Progenitor cell of endocrine pancreas (in vitro differentiated cells): Measurements from ENCODE around the gene LRRIQ3. TPM values are rescaled to one million over a fixed set of nuclear protein-coding genes. Genes with fewer than 3 reads are reported as not detected.
"Not testable (repeated sequence)": the region's sequence is repeated elsewhere in the genome, so short reads cannot be mapped to it uniquely, and the experiment has no call there.

Experiments
- DNase-seq: peaks from one replicate; pipeline ENCODE4 v3.0.0; 2021; ENCODE audit warnings: low spot score; ENCODE audit not compliant: unreplicated experiment
- H3K27ac Mint-ChIP-seq: 2 replicates; pipeline ENCODE4 v1.8.0; 2021; ENCODE audit warnings: mild to moderate bottlenecking, moderate library complexity, mixed read lengths
- H3K27me3 Mint-ChIP-seq: 2 replicates; pipeline ENCODE4 v1.8.0; 2021; ENCODE audit warnings: mixed read lengths
- H3K36me3 Mint-ChIP-seq: 2 replicates; pipeline ENCODE4 v1.8.0; 2022; ENCODE audit warnings: mixed read lengths; ENCODE audit not compliant: insufficient read depth
- H3K4me1 Mint-ChIP-seq: 2 replicates; pipeline ENCODE4 v1.8.0; 2021; ENCODE audit warnings: low read depth, mixed read lengths
- H3K4me3 Mint-ChIP-seq: 2 replicates; pipeline ENCODE4 v1.8.0; 2021; ENCODE audit warnings: low read depth, mild to moderate bottlenecking, moderate library complexity, mixed read lengths
- H3K9me3 Mint-ChIP-seq: 2 replicates; pipeline ENCODE4 v1.8.0; 2021; ENCODE audit warnings: low read depth, mixed read lengths
- total RNA-seq: library from RNA; stranded (reverse); gene quantifications from 2 replicates; pipeline ENCODE4 v1.2.1, GENCODE V29; 2021
- TF ChIP-seq, protein P1 (sequence below): fragments of 200-600 bp; sonication (generic); IDR thresholded peaks from one replicate; pipeline ENCODE4 v1.5.0; 2021; ENCODE audit warnings: antibody characterized with exemption, mild to moderate bottlenecking; ENCODE audit not compliant: unreplicated experiment

LRRIQ3 gene
- total RNA-seq, 1 donor from 2014 or later, result 1.4 TPM

DNA sequence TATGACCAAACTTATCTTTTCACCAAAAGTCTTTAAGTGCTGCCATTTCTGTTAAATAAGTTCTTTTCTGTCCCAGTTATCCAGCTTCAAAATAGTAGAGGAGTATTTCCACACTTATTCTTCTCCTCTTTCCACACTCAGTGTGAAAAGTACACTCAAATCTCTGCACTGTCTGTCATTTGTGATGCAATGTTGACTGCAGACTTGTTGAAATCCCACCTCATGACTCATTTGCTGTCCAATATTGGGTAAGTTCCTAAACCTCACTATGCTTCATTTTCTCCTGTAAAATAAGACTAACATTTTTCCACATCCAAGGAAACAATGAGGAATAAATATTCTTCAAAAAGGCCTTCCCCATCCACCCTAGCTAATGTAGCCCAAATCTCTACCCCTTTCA lies 17.5 kb downstream of the LRRIQ3 start:
- DNase-seq, result no peak
- no peaks in the 10 kb centered on the region for H3K9me3 Mint-ChIP-seq
- TF ChIP-seq, protein P1, sequence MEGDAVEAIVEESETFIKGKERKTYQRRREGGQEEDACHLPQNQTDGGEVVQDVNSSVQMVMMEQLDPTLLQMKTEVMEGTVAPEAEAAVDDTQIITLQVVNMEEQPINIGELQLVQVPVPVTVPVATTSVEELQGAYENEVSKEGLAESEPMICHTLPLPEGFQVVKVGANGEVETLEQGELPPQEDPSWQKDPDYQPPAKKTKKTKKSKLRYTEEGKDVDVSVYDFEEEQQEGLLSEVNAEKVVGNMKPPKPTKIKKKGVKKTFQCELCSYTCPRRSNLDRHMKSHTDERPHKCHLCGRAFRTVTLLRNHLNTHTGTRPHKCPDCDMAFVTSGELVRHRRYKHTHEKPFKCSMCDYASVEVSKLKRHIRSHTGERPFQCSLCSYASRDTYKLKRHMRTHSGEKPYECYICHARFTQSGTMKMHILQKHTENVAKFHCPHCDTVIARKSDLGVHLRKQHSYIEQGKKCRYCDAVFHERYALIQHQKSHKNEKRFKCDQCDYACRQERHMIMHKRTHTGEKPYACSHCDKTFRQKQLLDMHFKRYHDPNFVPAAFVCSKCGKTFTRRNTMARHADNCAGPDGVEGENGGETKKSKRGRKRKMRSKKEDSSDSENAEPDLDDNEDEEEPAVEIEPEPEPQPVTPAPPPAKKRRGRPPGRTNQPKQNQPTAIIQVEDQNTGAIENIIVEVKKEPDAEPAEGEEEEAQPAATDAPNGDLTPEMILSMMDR, result no peak
- no peak overlapping the region for H3K4me3 Mint-ChIP-seq
- peak overlapping the region; percentile 14 for H3K27ac Mint-ChIP-seq
- H3K36me3 Mint-ChIP-seq, result no peaks in the 10 kb centered on the region
- H3K27me3 Mint-ChIP-seq, result no peaks in the 10 kb centered on the region
- peaks cover 9% of the 10 kb centered on the region for H3K4me1 Mint-ChIP-seq

DNA sequence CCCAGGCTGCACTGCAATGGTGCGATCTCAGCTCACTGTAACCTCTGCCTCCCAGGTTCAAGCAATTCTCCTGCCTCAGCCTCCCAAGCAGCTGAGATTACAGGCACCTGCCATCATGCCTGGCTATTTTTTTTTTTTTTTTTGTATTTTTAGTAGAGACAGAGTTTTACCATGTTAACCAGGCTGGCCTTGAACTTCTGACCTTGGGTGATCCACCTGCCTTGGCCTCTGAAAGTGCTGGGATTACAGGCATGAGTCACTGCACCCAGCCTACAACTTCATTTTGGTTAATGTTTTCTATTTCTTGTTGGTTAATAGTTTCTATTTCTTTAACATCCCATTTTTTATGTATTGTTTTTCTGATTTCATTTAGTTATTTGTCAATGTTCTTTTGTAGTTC lies 23.6 kb downstream of the LRRIQ3 start:
- not testable (repeated sequence) for H3K27me3 Mint-ChIP-seq, H3K36me3 Mint-ChIP-seq, DNase-seq, H3K27ac Mint-ChIP-seq, H3K4me1 Mint-ChIP-seq, H3K4me3 Mint-ChIP-seq, H3K9me3 Mint-ChIP-seq

DNA sequence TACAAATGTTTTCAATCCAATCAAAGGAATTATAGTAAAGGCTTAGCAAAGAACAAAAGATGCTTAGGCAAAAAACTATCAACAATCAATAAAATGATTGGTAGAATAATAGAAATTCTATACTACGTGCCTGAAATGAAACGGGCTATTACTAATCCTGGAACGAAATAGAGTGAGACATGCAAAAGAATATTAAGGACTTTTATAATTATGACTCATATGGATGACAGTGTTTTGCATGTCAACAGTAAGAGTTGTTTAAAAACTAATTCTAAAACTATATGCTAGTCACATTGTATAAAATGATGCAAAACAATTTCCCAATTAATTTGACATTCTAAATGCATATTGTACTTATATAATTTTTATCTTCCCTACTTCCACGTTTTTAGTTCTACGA lies 35.6 kb downstream of the LRRIQ3 start:
- TF ChIP-seq, protein P1, result no peak
- Mint-ChIP-seq H3K4me3 (no peak overlapping the region), H3K9me3 (no peaks in the 10 kb centered on the region), H3K27ac (no peak overlapping the region), H3K36me3 (no peaks in the 10 kb centered on the region), H3K4me1 (no peaks in the 10 kb centered on the region), H3K27me3 (no peaks in the 10 kb centered on the region)
- no peak for DNase-seq

DNA sequence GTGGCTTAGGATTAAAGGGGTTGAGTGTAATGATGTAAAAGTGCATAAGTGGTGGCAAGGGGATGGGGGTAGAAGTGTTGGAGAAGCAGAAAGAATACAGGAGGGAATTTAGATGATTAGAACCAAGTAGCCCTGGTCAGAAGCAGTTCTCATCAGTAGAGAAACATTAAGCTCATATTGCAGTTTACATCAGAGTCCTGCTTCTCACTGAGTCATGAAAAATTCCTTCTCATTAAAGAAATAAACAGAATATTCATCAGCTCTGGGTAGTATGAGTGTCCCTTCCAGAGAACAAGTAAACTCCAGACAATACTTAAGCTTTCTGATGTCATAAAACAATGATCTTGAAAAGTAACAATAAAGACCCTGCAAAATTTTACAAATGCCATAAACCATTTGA lies 36.5 kb downstream of the LRRIQ3 start:
- TF ChIP-seq, protein P1, result no peak
- no peaks in the 10 kb centered on the region for H3K4me1 Mint-ChIP-seq
- no peak for DNase-seq
- H3K27ac Mint-ChIP-seq, result no peak overlapping the region
- H3K4me3 Mint-ChIP-seq, result no peak overlapping the region
- H3K27me3 Mint-ChIP-seq, result no peaks in the 10 kb centered on the region
- H3K9me3 Mint-ChIP-seq, result no peaks in the 10 kb centered on the region
- no peaks in the 10 kb centered on the region for H3K36me3 Mint-ChIP-seq

DNA sequence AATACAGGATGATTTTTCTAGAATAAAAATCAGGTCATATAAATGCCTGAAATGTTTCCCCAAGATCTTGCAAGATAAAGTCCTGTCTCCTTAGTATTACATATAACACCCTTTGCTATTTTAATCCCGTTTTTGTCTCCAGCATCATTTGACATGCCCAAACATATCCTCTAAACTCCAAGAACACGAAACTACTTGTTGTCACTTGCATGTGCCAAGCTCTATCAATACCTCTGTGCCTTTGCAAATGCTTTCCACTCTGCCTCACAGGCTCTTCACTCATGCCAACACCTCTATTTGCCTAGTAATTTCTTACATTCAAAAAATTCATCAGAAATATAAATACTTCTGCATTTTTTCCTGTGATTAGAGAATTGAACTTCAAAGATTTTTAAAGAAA lies 37.9 kb downstream of the LRRIQ3 start:
- Mint-ChIP-seq H3K27ac (no peak overlapping the region), H3K4me3 (no peak overlapping the region), H3K4me1 (no peaks in the 10 kb centered on the region), H3K27me3 (no peaks in the 10 kb centered on the region), H3K36me3 (no peaks in the 10 kb centered on the region), H3K9me3 (no peaks in the 10 kb centered on the region)
- no peak for DNase-seq
- TF ChIP-seq, protein P1, result no peak

DNA sequence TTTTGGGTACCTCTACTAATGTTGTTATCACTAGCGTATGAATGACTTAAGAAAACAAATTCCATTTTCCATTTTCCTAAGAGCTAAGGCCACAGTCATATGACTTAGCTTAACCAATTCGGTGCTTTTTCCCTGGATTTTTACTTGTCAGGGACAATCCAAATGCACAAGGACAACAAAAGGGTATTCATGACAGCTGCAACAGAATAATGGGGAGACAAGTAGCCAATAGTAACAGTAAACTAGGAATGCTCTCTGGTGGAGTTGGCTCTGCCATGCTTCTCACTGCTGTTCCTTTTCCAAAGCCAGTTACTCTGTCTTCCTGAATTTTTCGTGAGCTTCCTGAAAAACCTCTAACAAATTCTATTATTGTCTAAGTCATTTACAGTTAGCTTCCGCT lies 52.9 kb downstream of the LRRIQ3 start:
- no peaks in the 10 kb centered on the region for H3K4me1 Mint-ChIP-seq
- TF ChIP-seq, protein P1, result no peak
- no peak overlapping the region for H3K27ac Mint-ChIP-seq
- H3K4me3 Mint-ChIP-seq, result no peak overlapping the region
- H3K9me3 Mint-ChIP-seq, result peaks cover 4% of the 10 kb centered on the region
- H3K27me3 Mint-ChIP-seq, result no peaks in the 10 kb centered on the region
- no peaks in the 10 kb centered on the region for H3K36me3 Mint-ChIP-seq
- no peak for DNase-seq

DNA sequence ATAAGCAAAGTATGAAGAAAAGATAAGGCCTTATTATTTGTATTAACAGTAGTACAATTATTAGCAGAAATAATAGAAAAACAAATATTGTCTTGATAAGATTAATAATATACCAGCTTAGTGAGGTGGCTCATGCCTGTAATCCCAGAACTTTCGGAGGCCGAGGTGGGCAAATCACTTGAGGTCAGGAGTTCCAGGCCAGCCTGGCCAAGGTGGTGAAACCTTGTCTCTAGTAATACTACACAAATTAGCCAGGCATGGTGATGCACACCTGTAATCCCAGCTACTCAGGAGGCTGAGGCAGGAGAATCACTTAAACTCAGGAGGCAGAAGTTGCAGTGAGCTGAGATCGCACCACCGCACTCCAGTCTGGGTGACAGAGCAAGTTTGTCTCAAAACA lies 80.6 kb downstream of the LRRIQ3 start:
- not testable (repeated sequence) for H3K4me3 Mint-ChIP-seq, H3K9me3 Mint-ChIP-seq, H3K27me3 Mint-ChIP-seq, H3K4me1 Mint-ChIP-seq, H3K27ac Mint-ChIP-seq, DNase-seq, H3K36me3 Mint-ChIP-seq
